Uterus (tissue), 2 donors: ENCODE results near the gene HIP1.

Experiments used
- CTCF ChIP-seq, 4 experiments: fragments of 200-600 bp in 2 of 4; fragments of 450-650 bp in 2 of 4; sonication (generic) in 2 of 4; IDR thresholded peaks; one replicate each; pipeline ENCODE4 v1.5.1; 2016 to 2019; ENCODE audit warnings: antibody characterized with exemption in 4 of 4, mild to moderate bottlenecking in 2 of 4, moderate library complexity in 1 of 4
- POLR2A ChIP-seq, 2 donors: fragments of 450-650 bp; IDR thresholded peaks; one replicate each; pipeline ENCODE4 v1.6.1; 2016; ENCODE audit warnings: antibody characterized with exemption in 2 of 2, mild to moderate bottlenecking in 1 of 2, moderate library complexity in 1 of 2

GRCh38 chr7:75663302-75663907 is 75.3 kb downstream of the HIP1 start:
- TF ChIP-seq CTCF (IDR thresholded peaks at IDR 0.05) (no peak), POLR2A (IDR thresholded peaks at IDR 0.05) (no peak)
